Measurements from ENCODE around the gene TLE4. TPM values are rescaled to one million over a fixed set of nuclear protein-coding genes. Genes with fewer than 3 reads are reported as not detected.
A peak's percentile ranks its signal among the peaks of the same experiment; 100 is the strongest.

Gene TLE4
- total and polyA plus RNA-seq, 2 experiments from 2014 or later: 45.8 to 72.9 TPM

- TF ChIP-seq ZNF462 (CRISPR knock-in tag; IDR thresholded peaks at IDR 0.05): no peak
Measured at GRCh38 chr9:79667120-79667519, 95.4 kb downstream of the TLE4 start (continued).

- no peak for ATAC-seq
- Mint-ChIP-seq H3K27me3 (ENCODE audit: insufficient read depth, low read depth, poor library complexity) (peaks cover 2% of the 10 kb centered on the region), H3K27ac (peak overlapping the region; percentile 67)
- TF ChIP-seq EZH2phosphoT487 (IDR thresholded peaks at IDR 0.05; ENCODE audit: unreplicated experiment): no peak
- no peak for TF ChIP-seq STAT1 (IDR thresholded peaks at IDR 0.05; ENCODE audit: unreplicated experiment)
- no peak for TF ChIP-seq CTCF (conservative IDR thresholded peaks at IDR 0.05; ENCODE audit: low read depth in 2 of 2)
- TF ChIP-seq ZNF114 (CRISPR knock-in tag; IDR thresholded peaks at IDR 0.05): no peak
- TF ChIP-seq REST (IDR thresholded peaks at IDR 0.05; ENCODE audit: unreplicated experiment): no peak
- no peak for TF ChIP-seq ZNF331 (CRISPR knock-in tag; IDR thresholded peaks at IDR 0.05; ENCODE audit: low read depth)
- TF ChIP-seq CREB1 (CRISPR knock-in tag; IDR thresholded peaks at IDR 0.05; ENCODE audit: low read depth): no peak
- TF ChIP-seq EZH2 (IDR thresholded peaks at IDR 0.05; ENCODE audit: low read depth, unreplicated experiment): no peak
Measured at GRCh38 chr9:79667817-79668436, 96.2 kb downstream of the TLE4 start.

More at GRCh38 chr9:79667817-79668436, 96.2 kb downstream of the TLE4 start:
- Histone ChIP-seq H3K9me2 (ENCODE audit: insufficient read depth) (no peaks in the 10 kb centered on the region), H2AFZ (no peak overlapping the region), H3K4me3 (no peak overlapping the region), H4K20me1 (replicated peaks; ENCODE audit: insufficient read depth) (no peaks in the 10 kb centered on the region), H3K27me3 (ENCODE audit: insufficient read depth) (no peaks in the 10 kb centered on the region), H3F3A (replicated peaks; ENCODE audit: low read depth) (no peaks in the 10 kb centered on the region; the same call in 1 of the 2 replicates), H3K79me2 (replicated peaks; ENCODE audit: insufficient read depth) (peaks cover 29% of the 10 kb centered on the region), H3K36me3 (ENCODE audit: insufficient read depth) (no peaks in the 10 kb centered on the region), H3K4me1 (ENCODE audit: insufficient read depth) (peaks cover 71% of the 10 kb centered on the region), H3K4me2 (no peak overlapping the region), H3K27ac (ENCODE audit: low read depth) (no peak overlapping the region)
- H3K4me3 Mint-ChIP-seq: no peak overlapping the region
- peaks cover 87% of the 10 kb centered on the region for H3K4me1 Mint-ChIP-seq
- no peak for DNase-seq (ENCODE audit: low spot score)
- peaks cover 8% of the 10 kb centered on the region; the same call in 2 of the 3 replicates for H3K36me3 Mint-ChIP-seq (ENCODE audit: low read depth)
- no peaks in the 10 kb centered on the region for H3K9me3 Mint-ChIP-seq

Data from GM23338 (cell line).